Sigmoid colon (tissue), 4 donors: ENCODE results near the gene ACACA.

ENCODE experiments used
- EP300 ChIP-seq, 4 donors: sonication (generic); formaldehyde crosslinking; IDR thresholded peaks; one replicate each; pipeline ENCODE4 v1.6.1; 2017; ENCODE audit warnings: antibody characterized with exemption in 4 of 4
- POLR2A ChIP-seq, 2 donors: fragments of 450-650 bp; IDR thresholded peaks; one replicate each; pipeline ENCODE4 v1.6.1; 2016; ENCODE audit warnings: antibody characterized with exemption in 2 of 2, mild to moderate bottlenecking in 2 of 2, moderate library complexity in 2 of 2
- POLR2AphosphoS5 ChIP-seq, 4 donors: sonication (generic); formaldehyde crosslinking; IDR thresholded peaks; one replicate each; pipeline ENCODE4 v1.6.1; 2017; ENCODE audit warnings: antibody characterized with exemption in 4 of 4
- TF ChIP-seq, protein P1 (sequence below), 4 experiments: fragments of 450-650 bp in 3 of 4; fragments of 200-600 bp in 1 of 4; IDR thresholded peaks; one replicate each; pipeline ENCODE4 v1.5.1; 2016 to 2019; ENCODE audit warnings: antibody characterized with exemption in 4 of 4, mild to moderate bottlenecking in 3 of 4, moderate library complexity in 2 of 4

DNA sequence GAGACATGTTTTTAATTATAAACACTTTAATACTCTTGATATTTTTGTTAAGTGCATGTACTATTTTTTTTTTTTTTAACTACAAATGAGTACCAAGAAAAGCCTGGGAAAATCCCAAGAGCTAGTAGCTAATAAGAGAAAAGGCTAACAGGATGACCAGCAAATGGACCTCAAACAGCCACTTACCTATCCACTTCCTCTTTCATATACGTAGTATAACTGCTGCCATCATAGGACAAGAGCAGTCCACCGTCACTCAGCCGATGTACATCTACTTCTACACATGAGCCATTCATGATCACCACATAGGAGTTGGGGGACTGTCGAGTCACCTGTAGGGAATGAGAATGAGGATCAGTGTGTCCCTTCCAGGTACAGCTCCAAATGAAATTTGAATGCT lies 158.8 kb downstream of the ACACA start:
- TF ChIP-seq POLR2A (IDR thresholded peaks at IDR 0.05) (no peak), EP300 (IDR thresholded peaks at IDR 0.05) (no peak), POLR2AphosphoS5 (IDR thresholded peaks at IDR 0.05) (no peak)
- TF ChIP-seq, protein P1, sequence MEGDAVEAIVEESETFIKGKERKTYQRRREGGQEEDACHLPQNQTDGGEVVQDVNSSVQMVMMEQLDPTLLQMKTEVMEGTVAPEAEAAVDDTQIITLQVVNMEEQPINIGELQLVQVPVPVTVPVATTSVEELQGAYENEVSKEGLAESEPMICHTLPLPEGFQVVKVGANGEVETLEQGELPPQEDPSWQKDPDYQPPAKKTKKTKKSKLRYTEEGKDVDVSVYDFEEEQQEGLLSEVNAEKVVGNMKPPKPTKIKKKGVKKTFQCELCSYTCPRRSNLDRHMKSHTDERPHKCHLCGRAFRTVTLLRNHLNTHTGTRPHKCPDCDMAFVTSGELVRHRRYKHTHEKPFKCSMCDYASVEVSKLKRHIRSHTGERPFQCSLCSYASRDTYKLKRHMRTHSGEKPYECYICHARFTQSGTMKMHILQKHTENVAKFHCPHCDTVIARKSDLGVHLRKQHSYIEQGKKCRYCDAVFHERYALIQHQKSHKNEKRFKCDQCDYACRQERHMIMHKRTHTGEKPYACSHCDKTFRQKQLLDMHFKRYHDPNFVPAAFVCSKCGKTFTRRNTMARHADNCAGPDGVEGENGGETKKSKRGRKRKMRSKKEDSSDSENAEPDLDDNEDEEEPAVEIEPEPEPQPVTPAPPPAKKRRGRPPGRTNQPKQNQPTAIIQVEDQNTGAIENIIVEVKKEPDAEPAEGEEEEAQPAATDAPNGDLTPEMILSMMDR (IDR thresholded peaks at IDR 0.05) = no peak
